EH (cell line): ENCODE measurements around the gene MRPL55.
A peak's percentile ranks its signal among the peaks of the same experiment; 100 is the strongest.

Experiments used
- DNase-seq: peaks from one replicate; pipeline ENCODE4 v3.0.0-alpha.2; 2015; ENCODE audit warnings: low read depth

The MRPL55 gene

GRCh38 chr1:228070173-228070572 is 38.9 kb downstream of the MRPL55 start:
- DNase-seq, result no peak

DNA sequence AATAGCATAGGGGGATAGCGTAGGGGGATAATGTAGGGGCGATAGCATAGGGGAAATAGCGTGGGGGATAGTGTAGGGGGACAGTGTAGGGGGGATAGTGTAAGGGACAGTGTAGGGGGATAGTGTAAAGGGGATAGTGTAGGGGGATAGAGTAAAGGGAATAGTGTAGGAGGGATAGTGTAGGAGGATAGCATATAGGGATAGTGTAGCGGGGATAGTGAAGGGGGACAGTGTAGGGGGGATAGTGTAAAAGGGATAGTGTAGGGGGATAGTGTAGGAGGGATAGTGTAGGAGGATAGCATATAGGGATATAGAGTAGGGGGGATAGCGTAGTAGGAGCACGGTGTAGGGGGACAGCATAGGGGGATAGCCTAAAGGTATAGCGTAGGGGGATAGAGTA is 40.7 kb downstream of the MRPL55 start:
- no peak for DNase-seq

DNA sequence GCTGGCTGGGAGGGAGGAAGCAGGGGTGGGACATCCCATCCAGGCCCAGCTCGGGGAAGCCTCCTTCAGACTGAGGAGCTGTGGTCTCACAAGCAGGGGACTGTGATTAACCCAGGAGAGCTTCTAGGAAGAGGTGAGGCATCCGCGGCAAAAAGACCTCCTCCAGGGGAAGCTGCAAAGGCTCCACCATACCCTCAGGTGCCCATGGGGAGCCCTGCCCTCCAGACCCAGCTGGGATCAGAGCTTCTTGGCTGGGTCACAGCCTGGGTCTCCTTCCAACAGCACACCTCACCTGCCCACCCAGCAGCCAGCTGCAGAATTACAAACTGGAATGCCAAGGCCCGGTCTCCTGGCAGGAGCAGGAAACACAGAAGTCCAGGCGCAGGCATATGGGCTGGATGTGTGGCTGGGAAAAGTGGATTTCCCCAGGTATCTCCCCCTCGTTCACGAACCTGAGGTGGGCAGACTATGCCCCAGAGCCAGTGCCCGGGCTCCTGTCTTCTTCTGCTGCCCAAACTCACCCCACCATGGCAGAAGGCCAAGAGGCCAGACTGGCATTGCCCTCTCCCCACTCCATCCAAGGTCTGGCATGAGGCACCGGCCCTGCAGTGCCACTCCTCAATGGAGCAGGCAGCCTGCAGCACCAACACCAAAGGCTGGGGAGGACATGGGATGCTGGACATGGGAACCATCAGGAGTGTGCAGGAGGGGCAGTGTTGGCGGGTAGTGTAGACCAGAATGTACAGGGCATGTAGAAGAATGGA is 42.0 kb downstream of the MRPL55 start:
- DNase-seq, result no peak

GRCh38 chr1:228066416-228066815 is 42.7 kb downstream of the MRPL55 start:
- no peak for DNase-seq

- DNase-seq, result no peak
Measured at GRCh38 chr1:228065543-228066347, 43.4 kb downstream of the MRPL55 start.

- no peak for DNase-seq
Measured at GRCh38 chr1:228064741-228065542, 44.2 kb downstream of the MRPL55 start.

GRCh38 chr1:228064296-228064695 is 44.8 kb downstream of the MRPL55 start:
- no peak for DNase-seq

- no peak for DNase-seq
Measured at GRCh38 chr1:228063251-228064191, 45.6 kb downstream of the MRPL55 start.

DNA sequence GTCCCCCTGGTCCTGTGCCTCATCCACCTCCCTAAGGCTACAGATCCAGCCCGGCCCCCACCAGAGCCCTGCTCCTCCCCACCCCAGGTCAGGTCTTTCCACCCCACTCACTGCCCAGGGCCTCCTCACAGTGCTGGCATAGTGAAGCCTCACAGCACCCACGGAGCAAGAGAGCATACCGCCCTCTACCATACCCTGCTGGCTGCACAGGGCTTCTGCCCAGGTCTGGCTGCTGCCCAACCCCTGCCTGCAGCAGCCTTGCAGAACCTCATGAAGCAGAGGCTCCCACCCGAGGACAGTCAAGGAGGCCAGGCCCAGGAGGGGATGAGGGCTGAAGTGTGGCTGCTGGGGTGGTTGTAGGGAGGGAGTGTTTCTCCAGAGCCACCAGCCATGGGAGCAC is 46.3 kb downstream of the MRPL55 start:
- no peak for DNase-seq

- DNase-seq, result no peak
Measured at GRCh38 chr1:228062085-228062791, 46.9 kb downstream of the MRPL55 start.

DNA sequence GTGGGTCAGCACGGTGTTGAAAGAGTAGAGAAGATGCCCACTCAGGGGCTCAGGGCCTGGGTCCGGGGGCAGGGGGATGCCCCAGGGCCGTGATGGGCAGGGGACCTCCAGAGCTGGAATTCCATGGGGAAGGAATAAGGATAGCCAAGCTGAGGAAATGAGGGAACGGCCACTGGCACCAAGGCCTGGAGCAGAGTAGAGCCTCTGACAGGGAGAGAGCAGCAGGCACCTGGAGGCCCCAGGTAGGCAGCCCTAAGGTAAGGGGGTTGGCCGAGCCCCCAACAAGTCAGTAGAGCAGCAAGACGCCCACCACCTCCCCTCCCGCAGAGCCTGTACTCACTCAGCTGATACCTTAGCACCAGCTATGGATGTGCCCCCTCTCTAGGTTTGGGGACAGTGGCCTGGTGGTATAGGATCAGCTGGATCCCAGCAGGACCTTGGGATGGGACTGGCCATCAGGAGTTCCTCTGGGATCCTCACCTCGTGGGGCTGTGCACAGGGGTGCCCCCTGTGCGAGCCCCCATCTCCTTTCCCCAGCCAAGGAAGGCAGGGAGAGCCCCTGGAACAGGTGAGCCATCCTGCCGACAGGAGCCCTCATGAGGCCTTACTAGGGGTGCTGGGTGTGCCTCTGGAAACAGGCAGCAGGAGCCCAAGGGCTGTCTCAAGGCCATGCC is 47.6 kb downstream of the MRPL55 start:
- DNase-seq, result no peak

- DNase-seq, result peak; percentile 27
Measured at GRCh38 chr1:228060458-228061190, 48.5 kb downstream of the MRPL55 start.

DNA sequence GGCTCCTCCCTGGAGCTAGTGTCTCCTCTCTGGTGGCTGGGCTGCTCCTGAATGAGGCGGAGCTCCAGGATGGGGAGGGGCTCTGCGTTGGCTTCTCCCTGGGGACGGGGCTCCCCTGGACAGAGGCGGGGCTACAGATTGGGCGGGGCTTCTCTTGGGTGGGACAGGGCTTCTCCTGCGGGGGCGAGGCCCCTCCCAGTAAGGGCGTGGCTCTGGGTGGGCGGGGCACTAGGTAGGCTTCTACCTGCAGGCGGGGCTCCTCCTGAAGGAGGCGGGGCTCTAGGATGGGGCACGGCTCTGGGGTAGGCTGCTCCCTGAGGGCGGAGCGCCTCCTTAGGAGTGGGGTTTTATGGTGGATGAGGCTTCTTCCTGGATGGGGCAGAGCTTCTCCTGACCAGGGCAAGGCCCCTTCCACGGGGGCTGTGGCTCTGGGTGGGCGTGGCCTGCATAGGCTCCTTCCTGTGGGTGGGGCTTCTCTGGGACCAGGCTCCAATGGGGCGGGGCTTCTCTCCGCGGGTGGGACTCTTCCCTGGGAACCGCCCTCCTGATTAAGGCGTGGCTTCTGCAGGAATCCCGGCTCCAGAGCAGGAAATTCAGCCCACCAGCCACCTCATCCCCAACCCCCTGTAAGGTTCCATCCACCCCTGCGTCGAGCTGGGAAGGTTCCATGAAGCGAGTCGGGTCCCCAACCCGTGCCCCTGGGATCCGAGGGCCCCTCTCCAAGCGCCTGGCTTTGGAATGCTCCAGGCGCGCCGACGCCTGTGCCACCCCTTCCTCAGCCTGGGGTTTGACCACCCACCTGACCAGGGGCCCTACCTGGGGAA is 49.3 kb downstream of the MRPL55 start:
- peak; percentile 66 for DNase-seq

DNA sequence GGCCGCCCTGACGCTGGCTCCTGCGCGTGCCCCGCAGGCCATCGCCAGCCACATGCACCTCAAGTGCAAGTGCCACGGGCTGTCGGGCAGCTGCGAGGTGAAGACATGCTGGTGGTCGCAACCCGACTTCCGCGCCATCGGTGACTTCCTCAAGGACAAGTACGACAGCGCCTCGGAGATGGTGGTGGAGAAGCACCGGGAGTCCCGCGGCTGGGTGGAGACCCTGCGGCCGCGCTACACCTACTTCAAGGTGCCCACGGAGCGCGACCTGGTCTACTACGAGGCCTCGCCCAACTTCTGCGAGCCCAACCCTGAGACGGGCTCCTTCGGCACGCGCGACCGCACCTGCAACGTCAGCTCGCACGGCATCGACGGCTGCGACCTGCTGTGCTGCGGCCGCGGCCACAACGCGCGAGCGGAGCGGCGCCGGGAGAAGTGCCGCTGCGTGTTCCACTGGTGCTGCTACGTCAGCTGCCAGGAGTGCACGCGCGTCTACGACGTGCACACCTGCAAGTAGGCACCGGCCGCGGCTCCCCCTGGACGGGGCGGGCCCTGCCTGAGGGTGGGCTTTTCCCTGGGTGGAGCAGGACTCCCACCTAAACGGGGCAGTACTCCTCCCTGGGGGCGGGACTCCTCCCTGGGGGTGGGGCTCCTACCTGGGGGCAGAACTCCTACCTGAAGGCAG is 50.0 kb downstream of the MRPL55 start:
- no peak for DNase-seq

DNA sequence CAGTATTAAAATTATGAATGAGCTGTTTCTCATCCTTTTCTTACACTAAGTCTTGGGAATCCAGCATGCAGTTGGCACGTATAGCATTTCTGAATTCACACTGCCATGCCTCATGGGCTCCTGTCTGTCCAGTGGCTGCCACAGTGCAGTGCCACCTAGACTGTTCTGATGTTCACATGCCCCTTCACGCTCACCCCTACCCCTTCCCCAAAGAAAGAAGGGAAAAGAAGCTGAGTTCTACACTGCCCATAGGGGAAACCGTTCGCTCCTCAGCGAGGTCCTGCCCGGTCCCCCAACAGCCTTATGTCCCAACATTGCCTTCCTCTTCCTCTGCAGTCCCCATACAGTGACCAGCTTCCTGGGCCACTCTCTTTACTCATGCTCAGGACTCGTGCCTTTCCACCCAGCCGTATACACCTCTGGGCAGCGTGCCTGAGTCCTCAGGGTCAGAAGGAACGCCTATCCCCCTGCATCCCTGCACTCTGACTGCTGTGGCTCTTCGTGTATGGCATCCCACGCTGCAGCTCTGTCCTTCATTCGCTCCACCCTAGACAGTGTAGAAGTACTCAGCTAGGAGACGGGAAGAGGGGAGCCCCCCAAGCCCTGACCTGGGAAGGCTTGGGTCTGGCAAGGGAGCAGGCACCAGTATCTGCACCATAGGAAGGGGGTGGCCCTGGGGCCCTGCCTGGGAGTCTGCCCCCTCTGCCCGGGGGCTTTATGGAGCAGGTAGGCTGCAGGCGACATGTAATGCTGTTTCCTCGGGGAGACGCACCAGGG is 50.7 kb downstream of the MRPL55 start:
- no peak for DNase-seq
